BE2C (cell line): ENCODE results near the gene KRT2.

ENCODE experiments used
- DNase-seq: peaks from one replicate; pipeline ENCODE4 v3.0.0-alpha.2; 2020
- H3K27me3 ChIP-seq: fragments of 250-450 bp; sonication (Bioruptor Pico); 2 replicates; pipeline ENCODE4 v1.5.1; 2020; ENCODE audit warnings: mild to moderate bottlenecking
- H3K36me3 ChIP-seq: fragments of 250-450 bp; sonication (Bioruptor Pico); 2 replicates; pipeline ENCODE4 v1.5.1; 2020; ENCODE audit warnings: mild to moderate bottlenecking
- H3K4me1 ChIP-seq: fragments of 250-450 bp; sonication (Bioruptor Pico); 2 replicates; pipeline ENCODE4 v1.5.1; 2020
- H3K4me3 ChIP-seq: 2 replicates; pipeline ENCODE4 v1.5.1; 2011; ENCODE audit warnings: low read depth, low read length
- H3K9me3 ChIP-seq: fragments of 250-450 bp; sonication (Bioruptor Pico); 2 replicates; pipeline ENCODE4 v1.5.1; 2020
- TF ChIP-seq, protein P1 (sequence below): IDR thresholded peaks from 2 replicates; pipeline ENCODE4 v1.5.1; 2012; ENCODE audit warnings: mild to moderate bottlenecking, low read depth, low read length

KRT2 gene

DNA sequence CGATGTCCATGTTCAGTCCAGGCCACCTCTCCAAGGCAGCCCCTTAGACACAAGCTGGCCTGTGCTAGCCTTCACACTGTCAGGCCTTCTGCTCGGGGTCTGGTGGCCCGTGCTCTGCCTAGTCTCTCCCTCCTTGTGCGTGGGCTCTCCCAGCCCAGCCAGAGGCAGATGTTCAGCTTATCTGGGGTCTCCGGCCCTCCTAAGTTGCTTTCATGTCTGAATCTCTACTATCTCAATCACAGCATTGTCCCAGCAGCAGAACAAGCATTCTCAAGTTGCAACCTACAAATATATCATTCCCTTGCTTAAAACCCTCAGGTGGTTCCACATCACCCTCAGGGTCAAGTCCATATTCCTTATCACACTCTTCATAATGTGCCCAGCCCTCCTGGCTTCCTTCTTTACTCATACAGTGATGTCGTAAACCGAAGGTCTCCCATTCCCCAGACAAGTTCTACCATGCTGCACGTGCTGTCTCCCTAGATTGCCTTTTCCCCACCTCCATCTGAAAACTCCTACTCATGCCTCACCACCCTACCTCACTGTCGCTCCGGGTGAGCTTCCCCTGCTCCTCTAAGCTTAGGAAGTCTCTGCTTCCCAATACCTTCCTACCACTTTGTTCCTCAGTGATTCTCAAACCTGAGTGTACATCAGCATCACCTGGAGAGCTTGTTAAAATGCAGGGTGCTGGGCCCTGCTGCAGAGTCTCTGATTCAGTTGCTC is 35.2 kb downstream of the KRT2 start:
- Histone ChIP-seq H3K4me1 (no peaks in the 10 kb centered on the region), H3K4me3 (no peak overlapping the region), H3K27me3 (peaks cover 11% of the 10 kb centered on the region), H3K9me3 (no peaks in the 10 kb centered on the region), H3K36me3 (no peaks in the 10 kb centered on the region)
- TF ChIP-seq, protein P1, sequence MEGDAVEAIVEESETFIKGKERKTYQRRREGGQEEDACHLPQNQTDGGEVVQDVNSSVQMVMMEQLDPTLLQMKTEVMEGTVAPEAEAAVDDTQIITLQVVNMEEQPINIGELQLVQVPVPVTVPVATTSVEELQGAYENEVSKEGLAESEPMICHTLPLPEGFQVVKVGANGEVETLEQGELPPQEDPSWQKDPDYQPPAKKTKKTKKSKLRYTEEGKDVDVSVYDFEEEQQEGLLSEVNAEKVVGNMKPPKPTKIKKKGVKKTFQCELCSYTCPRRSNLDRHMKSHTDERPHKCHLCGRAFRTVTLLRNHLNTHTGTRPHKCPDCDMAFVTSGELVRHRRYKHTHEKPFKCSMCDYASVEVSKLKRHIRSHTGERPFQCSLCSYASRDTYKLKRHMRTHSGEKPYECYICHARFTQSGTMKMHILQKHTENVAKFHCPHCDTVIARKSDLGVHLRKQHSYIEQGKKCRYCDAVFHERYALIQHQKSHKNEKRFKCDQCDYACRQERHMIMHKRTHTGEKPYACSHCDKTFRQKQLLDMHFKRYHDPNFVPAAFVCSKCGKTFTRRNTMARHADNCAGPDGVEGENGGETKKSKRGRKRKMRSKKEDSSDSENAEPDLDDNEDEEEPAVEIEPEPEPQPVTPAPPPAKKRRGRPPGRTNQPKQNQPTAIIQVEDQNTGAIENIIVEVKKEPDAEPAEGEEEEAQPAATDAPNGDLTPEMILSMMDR: no peak
- DNase-seq: no peak

DNA sequence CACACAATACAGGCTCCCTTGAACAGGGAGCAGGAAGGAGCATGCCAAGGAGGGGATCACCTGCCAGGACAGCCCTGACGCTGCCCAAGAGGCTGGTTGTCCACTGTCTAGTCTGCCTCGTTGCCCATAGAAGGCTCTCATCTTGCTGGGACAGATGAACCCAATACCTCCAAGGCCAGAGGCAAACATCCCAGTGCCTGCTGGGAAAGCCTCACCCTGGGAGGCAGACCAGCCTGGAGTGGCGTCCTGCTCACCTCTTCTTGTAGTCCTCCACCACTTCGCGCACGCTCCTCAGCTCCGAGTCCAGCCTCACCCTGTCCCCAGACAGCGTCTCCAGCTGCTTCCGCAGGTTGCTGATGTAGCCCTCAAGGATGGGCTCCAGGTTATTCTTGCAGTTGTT is 36.1 kb downstream of the KRT2 start:
- no peak for DNase-seq
- H3K9me3 ChIP-seq: no peaks in the 10 kb centered on the region
- H3K36me3 ChIP-seq: no peaks in the 10 kb centered on the region
- peaks cover 11% of the 10 kb centered on the region for H3K27me3 ChIP-seq
- TF ChIP-seq, protein P1: no peak
- no peaks in the 10 kb centered on the region for H3K4me1 ChIP-seq
- no peak overlapping the region for H3K4me3 ChIP-seq

DNA sequence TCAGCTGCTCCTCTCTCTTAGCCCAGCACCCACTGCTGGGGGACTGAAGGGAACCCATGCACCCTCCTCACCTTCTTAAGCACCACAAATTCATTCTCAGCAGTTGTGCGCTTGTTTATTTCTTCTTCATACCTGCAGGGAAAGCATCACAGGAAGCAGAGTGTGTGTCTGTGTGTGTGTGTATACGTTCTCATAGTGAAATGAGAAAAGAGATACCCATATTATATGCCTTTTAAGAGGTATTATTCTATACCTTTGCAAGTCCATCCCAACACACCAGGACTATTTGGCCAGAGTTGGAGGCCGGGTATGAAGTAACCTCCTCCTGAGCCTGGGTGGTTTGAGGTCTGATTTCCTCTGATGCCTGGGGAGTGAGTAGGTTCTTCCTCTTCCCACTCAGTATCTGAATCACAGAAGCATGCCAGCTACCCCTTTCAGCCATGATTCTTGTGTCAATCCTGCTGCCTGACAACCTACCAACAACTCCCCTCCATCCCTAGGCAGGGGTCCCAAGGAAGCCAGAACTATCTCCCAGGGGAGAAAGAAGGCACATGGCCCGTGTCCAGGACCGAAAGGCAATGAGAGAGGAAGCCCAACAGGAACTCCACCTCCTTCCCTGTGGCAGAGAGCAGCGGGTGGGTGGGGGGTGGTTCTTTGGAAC is 36.7 kb downstream of the KRT2 start:
- TF ChIP-seq, protein P1: no peak
- H3K27me3 ChIP-seq: peaks cover 11% of the 10 kb centered on the region

DNA sequence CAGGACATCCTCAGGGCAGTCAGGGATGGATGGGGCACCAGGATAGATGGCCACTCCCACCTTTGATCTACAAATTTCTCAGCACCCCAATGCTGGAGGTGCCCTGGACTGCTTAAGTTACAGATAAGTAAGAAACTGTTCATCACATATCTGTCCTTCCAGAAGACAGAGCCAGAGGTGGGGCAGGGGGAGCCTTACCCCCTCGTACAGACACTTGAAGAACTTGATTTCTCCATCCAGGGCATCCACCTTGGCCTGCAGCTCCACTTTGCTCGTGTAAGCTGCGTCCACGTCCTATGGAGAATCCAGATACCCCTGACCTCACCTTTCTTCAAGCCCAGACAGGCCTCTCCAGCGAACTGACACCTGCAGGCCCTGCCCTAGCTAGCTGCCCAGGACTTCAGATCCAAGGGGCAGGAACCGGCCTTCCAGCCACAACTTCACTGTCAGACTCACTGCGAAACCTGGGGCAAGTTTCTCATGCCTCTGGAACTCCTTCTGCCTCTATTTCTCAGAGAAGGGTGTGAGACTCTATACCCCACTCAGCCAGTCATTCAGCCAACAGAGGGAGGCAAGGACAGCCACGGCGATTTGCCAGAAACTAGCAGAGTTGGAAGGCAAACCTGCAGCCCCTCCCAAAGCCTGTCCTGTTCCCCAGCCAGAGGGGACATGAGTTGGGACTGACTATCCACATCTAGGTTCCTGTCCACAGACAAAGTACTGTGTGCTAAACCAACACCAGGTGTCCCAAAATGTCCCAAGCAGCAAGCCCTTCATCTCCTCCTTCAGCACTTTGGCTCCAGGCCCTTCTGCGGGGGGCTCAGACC is 37.4 kb downstream of the KRT2 start:
- DNase-seq: no peak
- Histone ChIP-seq H3K27me3 (peaks cover 15% of the 10 kb centered on the region), H3K4me1 (no peaks in the 10 kb centered on the region), H3K4me3 (no peak overlapping the region), H3K9me3 (no peaks in the 10 kb centered on the region), H3K36me3 (no peaks in the 10 kb centered on the region)
- TF ChIP-seq, protein P1: no peak

More for the DNA sequence above, 36.7 kb downstream of the KRT2 start:
- Histone ChIP-seq H3K9me3 (no peaks in the 10 kb centered on the region), H3K36me3 (no peaks in the 10 kb centered on the region), H3K4me1 (no peaks in the 10 kb centered on the region), H3K4me3 (no peak overlapping the region)
- DNase-seq: no peak

DNA sequence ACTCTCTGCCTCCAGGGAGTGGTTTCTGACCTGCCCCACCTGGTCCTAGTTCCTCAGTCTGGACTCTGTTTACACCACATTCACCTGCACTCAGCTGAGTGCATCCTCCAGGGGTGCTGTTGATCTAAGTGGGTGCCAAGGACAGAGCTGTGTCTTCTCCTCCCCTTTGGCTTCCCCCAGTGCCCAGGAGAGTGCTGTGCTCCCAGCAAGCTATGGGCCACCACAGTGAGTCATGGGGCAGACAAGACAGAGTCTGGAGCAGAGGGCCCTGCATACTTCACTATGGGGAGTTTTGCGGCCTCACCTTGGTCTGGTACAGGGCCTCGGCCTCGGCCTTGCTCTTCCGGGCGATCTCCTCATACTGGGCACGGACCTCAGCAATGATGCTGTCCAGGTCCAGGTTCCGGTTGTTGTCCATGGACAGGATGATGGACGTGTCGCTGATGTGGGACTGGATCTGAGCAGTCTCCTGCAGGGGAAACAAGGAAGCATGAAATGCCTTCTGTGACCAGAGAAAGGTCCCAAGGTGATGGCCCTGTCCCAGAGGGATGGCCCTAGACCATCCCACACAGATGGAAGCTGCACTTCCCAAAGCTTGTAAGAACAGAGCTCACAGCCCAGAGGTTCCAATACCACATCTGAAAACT is 38.5 kb downstream of the KRT2 start:
- no peaks in the 10 kb centered on the region for H3K36me3 ChIP-seq
- DNase-seq: no peak
- H3K27me3 ChIP-seq: peaks cover 15% of the 10 kb centered on the region
- no peaks in the 10 kb centered on the region for H3K4me1 ChIP-seq
- H3K9me3 ChIP-seq: no peaks in the 10 kb centered on the region
- no peak overlapping the region for H3K4me3 ChIP-seq
- TF ChIP-seq, protein P1: no peak
